DND-41 (cell line): ENCODE measurements around the gene PLEKHG5.

Source experiments
- ATAC-seq: fragments of 200-7000 bp; cut with Tn5 transposase; 3 replicates; pipeline ENCODE4 v1.9.1; 2021; ENCODE audit warnings: low read depth; ENCODE audit not compliant: insufficient read depth
- DNase-seq: peaks from one replicate; pipeline ENCODE4 v3.0.0-alpha.2; 2020
- H2AFZ ChIP-seq: 2 replicates; pipeline ENCODE4 v1.6.0; 2012; ENCODE audit warnings: low read depth, low read length
- H3K27ac ChIP-seq: 2 replicates; pipeline ENCODE4 v1.5.1; 2012; ENCODE audit warnings: low read length, inconsistent platforms
- H3K27me3 ChIP-seq: fragments of 200-600 bp; sonication (generic); 2 replicates; pipeline ENCODE4 v1.6.0; 2012; ENCODE audit warnings: low read length, mild to moderate bottlenecking, inconsistent platforms; ENCODE audit not compliant: insufficient read depth, poor library complexity
- H3K36me3 ChIP-seq: 2 replicates; pipeline ENCODE4 v1.5.1; 2012; ENCODE audit warnings: low read length, inconsistent platforms; ENCODE audit not compliant: insufficient read depth
- H3K4me1 ChIP-seq: 2 replicates; pipeline ENCODE4 v1.5.1; 2012; ENCODE audit warnings: mild to moderate bottlenecking, low read length; ENCODE audit not compliant: insufficient read depth
- H3K4me2 ChIP-seq: 2 replicates; pipeline ENCODE4 v1.6.0; 2012; ENCODE audit warnings: mild to moderate bottlenecking, moderate library complexity, low read length, inconsistent platforms; ENCODE audit not compliant: insufficient read depth
- H3K4me3 ChIP-seq, 2 experiments: fragments of 200-600 bp in 1 of 2; shearing (Covaris generic) in 1 of 2; 2 replicates each; pipeline ENCODE4 v1.5.1; 2012 to 2016; ENCODE audit warnings: inconsistent platforms in 2 of 2, low read length in 2 of 2, mild to moderate bottlenecking in 2 of 2, low read depth in 1 of 2, moderate library complexity in 1 of 2
- H3K79me2 ChIP-seq: 2 replicates; pipeline ENCODE4 v1.6.0; 2012; ENCODE audit warnings: low read length, inconsistent platforms; ENCODE audit not compliant: insufficient read depth
- H3K9ac ChIP-seq: 2 replicates; pipeline ENCODE4 v1.6.0; 2012; ENCODE audit warnings: low read depth, mild to moderate bottlenecking, inconsistent platforms, low read length, moderate library complexity
- H3K9me3 ChIP-seq: 2 replicates; pipeline ENCODE4 v1.5.1; 2012; ENCODE audit warnings: low read length, moderate library complexity, mild to moderate bottlenecking, inconsistent platforms; ENCODE audit not compliant: insufficient read depth, severe bottlenecking
- H4K20me1 ChIP-seq: 2 replicates; pipeline ENCODE4 v1.6.0; 2012; ENCODE audit warnings: low read length; ENCODE audit not compliant: insufficient read depth
- CTCF ChIP-seq: IDR thresholded peaks from 2 replicates; pipeline ENCODE4 v1.5.1; 2012; ENCODE audit warnings: borderline replicate concordance, low read length, moderate library complexity, mild to moderate bottlenecking; ENCODE audit not compliant: poor library complexity, severe bottlenecking; ENCODE audit errors: extremely low read depth
- EZH2 ChIP-seq: IDR thresholded peaks from 3 replicates; pipeline ENCODE4 v1.6.1; 2012; ENCODE audit warnings: borderline replicate concordance, low read depth, mild to moderate bottlenecking, moderate library complexity, low read length, inconsistent platforms; ENCODE audit not compliant: severe bottlenecking

The PLEKHG5 gene

GRCh38 chr1:6421266-6421665 is 70.2 kb downstream of the PLEKHG5 start:
- H3K36me3 ChIP-seq: no peaks in the 10 kb centered on the region
- no peaks in the 10 kb centered on the region for H3K79me2 ChIP-seq
- no peaks in the 10 kb centered on the region for H3K9me3 ChIP-seq
- no peaks in the 10 kb centered on the region; the same call in 1 of the 2 replicates for H4K20me1 ChIP-seq
- TF ChIP-seq CTCF (no peak), EZH2 (no peak)
- DNase-seq: no peak
- H3K4me3 ChIP-seq: no peak overlapping the region
- H3K4me2 ChIP-seq: no peak overlapping the region
- H2AFZ ChIP-seq: no peak overlapping the region
- peaks cover 4% of the 10 kb centered on the region; the same call in 1 of the 2 replicates for H3K4me1 ChIP-seq
- no peak for ATAC-seq
- no peak overlapping the region for H3K27ac ChIP-seq
- peaks cover 7% of the 10 kb centered on the region for H3K27me3 ChIP-seq
- no peak overlapping the region for H3K9ac ChIP-seq

- DNase-seq: no peak
- H3K4me3 ChIP-seq: no peak overlapping the region
- H4K20me1 ChIP-seq: no peaks in the 10 kb centered on the region; the same call in 1 of the 2 replicates
- H3K79me2 ChIP-seq: no peaks in the 10 kb centered on the region
- no peaks in the 10 kb centered on the region for H3K36me3 ChIP-seq
- no peak overlapping the region for H3K9ac ChIP-seq
- no peak overlapping the region for H3K27ac ChIP-seq
- no peak overlapping the region for H3K4me2 ChIP-seq
- no peaks in the 10 kb centered on the region for H3K9me3 ChIP-seq
- ATAC-seq: no peak
- H3K4me1 ChIP-seq: peaks cover 4% of the 10 kb centered on the region; the same call in 1 of the 2 replicates
- H3K27me3 ChIP-seq: peaks cover 7% of the 10 kb centered on the region
- H2AFZ ChIP-seq: no peak overlapping the region
- TF ChIP-seq EZH2: no peak
- no peak for TF ChIP-seq CTCF
These were observed 70.9 kb downstream of the PLEKHG5 start for GRCh38 chr1:6420454-6421042.

GRCh38 chr1:6419804-6420453 is 71.5 kb downstream of the PLEKHG5 start, which contains the start of gene HES2:
HES2 (minus strand) TSS chr1:6419919; CDS start chr1:6419820, 99 bp downstream.
- no peaks in the 10 kb centered on the region for H4K20me1 ChIP-seq
- ATAC-seq: no peak
- no peaks in the 10 kb centered on the region for H3K79me2 ChIP-seq
- no peak within 1 kb of the TSS for H3K4me3 ChIP-seq
- no peak within 1 kb of the TSS for H3K27ac ChIP-seq
- H3K4me2 ChIP-seq: no peak within 1 kb of the TSS
- TF ChIP-seq EZH2: no peak
- TF ChIP-seq CTCF: no peak
- peaks cover 4% of the 10 kb centered on the region; the same call in 1 of the 2 replicates for H3K4me1 ChIP-seq
- no peak for DNase-seq
- peaks cover 7% of the 10 kb centered on the region for H3K27me3 ChIP-seq
- H3K36me3 ChIP-seq: no peaks in the 10 kb centered on the region
- H3K9me3 ChIP-seq: no peaks in the 10 kb centered on the region
- no peak within 1 kb of the TSS for H2AFZ ChIP-seq
- no peak within 1 kb of the TSS for H3K9ac ChIP-seq
